Cardiac muscle cell (in vitro differentiated cells and primary cell): ENCODE measurements around the gene MMS22L. TPM values are rescaled to one million over a fixed set of nuclear protein-coding genes. Genes with fewer than 3 reads are reported as not detected.

ENCODE experiments used
- DNase-seq, 2 donors: peaks; one replicate each; pipeline versions ENCODE4 v3.0.0 to v3.0.0-alpha.2; 2010 to 2017; ENCODE audit warnings: low read depth in 1 of 2, low spot score in 1 of 2
- H3K27ac ChIP-seq: fragments of 200-600 bp; sonication (generic); 2 replicates; pipeline ENCODE4 v1.5.1; 2016
- H3K27me3 ChIP-seq: fragments of 200-600 bp; sonication (generic); 2 replicates; pipeline ENCODE4 v1.6.0; 2016; ENCODE audit warnings: control low read depth
- H3K36me3 ChIP-seq: fragments of 200-600 bp; sonication (generic); 2 replicates; pipeline ENCODE4 v1.5.1; 2016; ENCODE audit warnings: control low read depth
- H3K4me1 ChIP-seq: fragments of 200-600 bp; sonication (generic); 2 replicates; pipeline ENCODE4 v1.8.1; 2017; ENCODE audit warnings: low read depth, mild to moderate bottlenecking, mixed run types
- H3K4me3 ChIP-seq: fragments of 200-600 bp; sonication (generic); 2 replicates; pipeline ENCODE4 v1.5.1; 2016; ENCODE audit warnings: mild to moderate bottlenecking
- H3K9me3 ChIP-seq: fragments of 200-600 bp; sonication (generic); 2 replicates; pipeline ENCODE4 v1.5.1; 2017; ENCODE audit warnings: low read depth, mild to moderate bottlenecking, control low read depth
- polyA plus RNA-seq: library from polyadenylated mRNA; unstranded; fragments of >200 nt; fragmentation: Nextera tagmentation; extraction: Ambion mirVana; gene quantifications from 2 replicates; pipeline ENCODE4 v1.2.1, GENCODE V29; 2016
- total RNA-seq: library from RNA; depleted of rRNA; stranded (reverse); fragments of >200 nt; gene quantifications from 2 replicates; pipeline ENCODE4 v1.2.3, GENCODE V29; 2016
- TF ChIP-seq, protein P1 (sequence below): IDR thresholded peaks from 2 replicates; pipeline ENCODE4 v1.5.1; 2012; ENCODE audit warnings: low read depth, mild to moderate bottlenecking, low read length

Gene MMS22L
- total and polyA plus RNA-seq, 2 experiments from 2014 or later: 6.6 to 12.6 TPM

DNA sequence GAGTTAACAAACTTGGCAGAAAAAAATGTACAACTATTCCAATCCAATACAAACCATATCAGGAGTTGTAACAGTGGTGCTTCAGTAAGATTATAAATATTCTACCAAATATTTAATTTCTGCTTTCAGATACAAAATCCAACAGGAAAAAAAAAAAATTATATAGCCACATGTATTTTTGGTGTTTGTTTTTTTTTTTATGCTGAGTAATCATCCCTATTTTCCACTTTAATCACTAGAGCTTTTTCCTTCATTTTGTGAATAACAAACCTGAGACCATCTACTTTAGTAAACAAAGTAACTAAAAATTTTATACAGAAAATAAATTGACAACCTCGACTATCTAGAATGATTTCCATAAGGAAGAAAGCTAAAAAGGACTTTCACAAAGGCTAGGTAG, 36.2 kb downstream of the MMS22L start:
- TF ChIP-seq, protein P1, sequence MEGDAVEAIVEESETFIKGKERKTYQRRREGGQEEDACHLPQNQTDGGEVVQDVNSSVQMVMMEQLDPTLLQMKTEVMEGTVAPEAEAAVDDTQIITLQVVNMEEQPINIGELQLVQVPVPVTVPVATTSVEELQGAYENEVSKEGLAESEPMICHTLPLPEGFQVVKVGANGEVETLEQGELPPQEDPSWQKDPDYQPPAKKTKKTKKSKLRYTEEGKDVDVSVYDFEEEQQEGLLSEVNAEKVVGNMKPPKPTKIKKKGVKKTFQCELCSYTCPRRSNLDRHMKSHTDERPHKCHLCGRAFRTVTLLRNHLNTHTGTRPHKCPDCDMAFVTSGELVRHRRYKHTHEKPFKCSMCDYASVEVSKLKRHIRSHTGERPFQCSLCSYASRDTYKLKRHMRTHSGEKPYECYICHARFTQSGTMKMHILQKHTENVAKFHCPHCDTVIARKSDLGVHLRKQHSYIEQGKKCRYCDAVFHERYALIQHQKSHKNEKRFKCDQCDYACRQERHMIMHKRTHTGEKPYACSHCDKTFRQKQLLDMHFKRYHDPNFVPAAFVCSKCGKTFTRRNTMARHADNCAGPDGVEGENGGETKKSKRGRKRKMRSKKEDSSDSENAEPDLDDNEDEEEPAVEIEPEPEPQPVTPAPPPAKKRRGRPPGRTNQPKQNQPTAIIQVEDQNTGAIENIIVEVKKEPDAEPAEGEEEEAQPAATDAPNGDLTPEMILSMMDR: no peak
- Histone ChIP-seq H3K9me3 (no peaks in the 10 kb centered on the region), H3K4me1 (no peaks in the 10 kb centered on the region), H3K4me3 (no peak overlapping the region), H3K27me3 (no peaks in the 10 kb centered on the region), H3K27ac (no peak overlapping the region), H3K36me3 (no peaks in the 10 kb centered on the region)
- DNase-seq: no peak

DNA sequence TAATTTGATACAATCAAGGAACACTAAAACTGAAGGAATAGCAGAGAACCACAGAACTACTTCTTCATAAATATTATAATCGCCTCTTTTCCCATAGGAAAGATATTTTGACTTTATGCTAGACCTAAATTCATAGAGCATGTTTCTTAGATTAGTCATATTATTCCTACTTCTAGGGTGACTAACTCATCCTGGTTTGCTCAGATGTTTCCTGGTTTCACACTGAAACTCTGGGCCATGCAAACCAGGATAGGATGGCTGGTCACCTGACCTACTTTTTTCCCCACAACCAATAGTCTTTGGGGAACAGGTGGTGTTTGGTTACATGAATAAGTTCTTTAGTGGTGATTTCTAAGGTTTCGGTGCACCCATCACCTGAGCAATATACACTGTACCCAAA, 42.8 kb downstream of the MMS22L start:
- H3K36me3 ChIP-seq: no peaks in the 10 kb centered on the region
- H3K27ac ChIP-seq: no peak overlapping the region
- TF ChIP-seq, protein P1: no peak
- no peaks in the 10 kb centered on the region for H3K27me3 ChIP-seq
- DNase-seq: peak in 1 of 2 donors; percentile 29
- no peaks in the 10 kb centered on the region for H3K4me1 ChIP-seq
- no peaks in the 10 kb centered on the region for H3K9me3 ChIP-seq
- H3K4me3 ChIP-seq: no peak overlapping the region

DNA sequence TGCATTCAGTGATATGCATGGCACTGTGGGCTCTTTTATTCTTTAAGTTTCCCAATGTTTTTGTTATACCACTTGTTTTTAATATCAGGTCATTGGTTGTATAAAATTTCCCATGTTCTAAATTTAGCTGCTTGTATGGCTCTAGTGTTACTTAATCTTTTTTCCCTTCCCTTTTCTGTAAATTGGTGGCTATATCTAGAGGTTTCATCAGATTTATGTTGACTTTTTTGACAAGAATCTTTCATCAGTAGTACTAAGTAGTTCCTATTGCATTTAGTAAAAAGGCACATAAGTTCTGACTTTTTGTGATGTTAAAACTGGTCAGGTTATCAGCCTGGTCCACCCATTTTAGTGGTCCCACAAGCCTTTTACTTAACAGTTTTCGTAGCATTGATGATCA, 51.1 kb downstream of the MMS22L start:
- Histone ChIP-seq H3K27ac (no peak overlapping the region), H3K4me3 (no peak overlapping the region), H3K9me3 (no peaks in the 10 kb centered on the region), H3K27me3 (no peaks in the 10 kb centered on the region), H3K36me3 (peaks cover 3% of the 10 kb centered on the region), H3K4me1 (no peaks in the 10 kb centered on the region)
- TF ChIP-seq, protein P1: no peak
- DNase-seq: no peak

DNA sequence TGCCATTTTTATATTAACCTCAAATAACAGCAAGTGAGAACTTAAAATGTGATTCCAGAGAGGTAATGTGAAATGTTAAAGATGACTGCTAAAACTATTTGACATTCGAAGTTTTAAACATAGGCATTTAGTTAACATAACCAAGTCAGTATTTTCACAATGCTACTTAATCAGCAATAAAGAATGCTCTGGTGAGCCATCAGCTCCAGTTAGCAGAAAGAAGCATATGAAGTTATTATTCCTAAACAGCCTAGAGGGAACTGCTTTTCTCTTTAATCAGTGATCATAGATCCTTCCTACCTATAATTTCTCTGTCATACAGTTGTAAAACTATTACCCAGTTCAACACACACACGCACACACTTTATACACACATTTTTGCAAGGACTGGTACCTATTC, 60.1 kb downstream of the MMS22L start:
- no peak overlapping the region for H3K27ac ChIP-seq
- H3K27me3 ChIP-seq: no peaks in the 10 kb centered on the region
- H3K4me3 ChIP-seq: no peak overlapping the region
- TF ChIP-seq, protein P1: no peak
- H3K4me1 ChIP-seq: no peaks in the 10 kb centered on the region
- no peaks in the 10 kb centered on the region for H3K36me3 ChIP-seq
- no peaks in the 10 kb centered on the region for H3K9me3 ChIP-seq
- DNase-seq: no peak

DNA sequence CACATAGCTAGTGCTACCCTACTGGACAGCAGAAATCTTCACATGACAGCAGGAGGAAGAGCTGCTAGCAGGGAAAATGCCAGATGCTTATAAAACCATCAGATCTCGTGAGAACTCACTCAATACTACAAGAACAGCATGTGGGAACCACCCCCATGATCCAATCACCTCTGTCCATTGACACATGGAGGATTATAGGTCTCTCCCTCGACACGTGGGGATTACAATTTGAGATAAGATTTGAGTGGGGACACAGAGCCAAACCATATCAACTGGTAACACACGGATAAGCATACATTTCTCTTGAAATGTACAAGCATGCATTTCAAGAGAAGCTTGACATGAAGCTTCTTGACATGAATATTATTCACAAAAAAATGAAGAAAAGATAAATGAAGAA, 64.1 kb downstream of the MMS22L start:
- H3K27ac ChIP-seq: no peak overlapping the region
- H3K4me1 ChIP-seq: no peaks in the 10 kb centered on the region
- no peaks in the 10 kb centered on the region for H3K27me3 ChIP-seq
- DNase-seq: no peak
- TF ChIP-seq, protein P1: no peak
- H3K36me3 ChIP-seq: no peaks in the 10 kb centered on the region
- H3K9me3 ChIP-seq: no peaks in the 10 kb centered on the region
- H3K4me3 ChIP-seq: no peak overlapping the region
